Breast epithelium (tissue), 4 donors: ENCODE data around the gene IL27RA. TPM values are rescaled to one million over a fixed set of nuclear protein-coding genes. Genes with fewer than 3 reads are reported as not detected.

Source experiments
- DNase-seq, 2 donors: peaks; one replicate each; pipeline ENCODE4 v3.0.0-alpha.2; 2019; ENCODE audit warnings: low spot score in 2 of 2
- H3K27ac ChIP-seq, 2 donors: fragments of 200-600 bp; sonication (generic) in 1 of 2; one replicate each; pipeline ENCODE4 v1.5.1; 2016 to 2019; ENCODE audit warnings: mild to moderate bottlenecking in 1 of 2
- H3K27me3 ChIP-seq, 2 donors: fragments of 200-600 bp; sonication (generic) in 1 of 2; one replicate each; pipeline versions ENCODE4 v1.5.1 to v1.6.0; 2017 to 2019; ENCODE audit warnings: control low read depth in 1 of 2, mild to moderate bottlenecking in 1 of 2
- H3K36me3 ChIP-seq: fragments of 200-600 bp; one replicate; pipeline ENCODE4 v1.5.1; 2019
- H3K4me1 ChIP-seq, 2 donors: fragments of 200-600 bp; sonication (generic); one replicate each; pipeline ENCODE4 v1.5.1; 2016 to 2019; ENCODE audit warnings: control low read depth in 1 of 2
- H3K4me3 ChIP-seq, 3 donors: fragments of 200-600 bp; sonication (generic); 1 replicate in 2 of 3; 2 replicates in 1 of 3; pipeline ENCODE4 v1.5.1; 2016 to 2019; ENCODE audit warnings: mild to moderate bottlenecking in 3 of 3, moderate library complexity in 2 of 3
- H3K9me3 ChIP-seq, 2 donors: fragments of 200-600 bp; sonication (generic) in 1 of 2; one replicate each; pipeline ENCODE4 v1.5.1; 2016 to 2019; ENCODE audit warnings: control low read depth in 1 of 2
- CTCF ChIP-seq, 3 donors: fragments of 450-650 bp; IDR thresholded peaks; one replicate each; pipeline ENCODE4 v1.5.1; 2016 to 2017; ENCODE audit warnings: antibody characterized with exemption in 3 of 3, mild to moderate bottlenecking in 3 of 3, moderate library complexity in 3 of 3
- POLR2A ChIP-seq: fragments of 450-650 bp; IDR thresholded peaks from one replicate; pipeline ENCODE4 v1.6.1; 2016; ENCODE audit warnings: antibody characterized with exemption, mild to moderate bottlenecking, moderate library complexity
- POLR2AphosphoS5 ChIP-seq, 3 donors: sonication (generic); formaldehyde crosslinking; IDR thresholded peaks; one replicate each; pipeline ENCODE4 v1.6.1; 2017; ENCODE audit warnings: antibody characterized with exemption in 3 of 3
- intact Hi-C: fragments of 100-400 bp; cut with DNase I; formaldehyde crosslinking; loops from one replicate; pipeline ENCODE4 v1.15.1; 2023; ENCODE audit warnings: low total_unique reads
- total RNA-seq, 3 donors: library from RNA; depleted of rRNA; stranded (reverse); fragments of >200 nt; gene quantifications; one replicate each; pipeline ENCODE4 v1.1.0, GENCODE V29; 2016

The IL27RA gene
- total RNA-seq, 3 donors from 2014 or later: 5.1 to 11.0 (median 5.2) TPM

- H3K27me3 ChIP-seq: no peaks in the 10 kb centered on the region
- H3K36me3 ChIP-seq: no peaks in the 10 kb centered on the region
- H3K9me3 ChIP-seq: peaks cover 8 to 11% of the 10 kb centered on the region in 2 donors
- no peaks in the 10 kb centered on the region for H3K4me1 ChIP-seq
- DNase-seq: peak; percentile 87 to 88
- H3K4me3 ChIP-seq: peak within 1 kb of the TSS; percentile 69 to 90 (median 87)
- TF ChIP-seq POLR2AphosphoS5 (IDR thresholded peaks at IDR 0.05) (no peak), POLR2A (no peak), CTCF (IDR thresholded peaks at IDR 0.05) (no peak)
- peak within 1 kb of the TSS; percentile 91 to 97 for H3K27ac ChIP-seq
- intact Hi-C loops: no loop called here
Observed at GRCh38 chr19:14090509-14091080, 59.0 kb downstream of the IL27RA start, which contains the start of gene SAMD1. Gene SAMD1, minus strand, starts transcription at chr19:14090751.

GRCh38 chr19:14091081-14091812 lies 59.7 kb downstream of the IL27RA start:
- Histone ChIP-seq H3K9me3 (peaks cover 8 to 11% of the 10 kb centered on the region in 2 donors), H3K4me1 (no peaks in the 10 kb centered on the region), H3K27ac (peak overlapping the region; percentile 91 to 97), H3K27me3 (no peaks in the 10 kb centered on the region), H3K4me3 (peak overlapping the region; percentile 69 to 90 (median 87)), H3K36me3 (no peaks in the 10 kb centered on the region)
- intact Hi-C loops: no loop called here
- DNase-seq: peak in 1 of 2 donors; percentile 49
- TF ChIP-seq CTCF (IDR thresholded peaks at IDR 0.05) (peak in 1 of 3 donors; percentile 10), POLR2AphosphoS5 (IDR thresholded peaks at IDR 0.05) (peak in 1 of 3 donors; percentile 63), POLR2A (no peak)

- no peak for DNase-seq
- peak overlapping the region; percentile 69 to 90 (median 87) for H3K4me3 ChIP-seq
- no peaks in the 10 kb centered on the region for H3K36me3 ChIP-seq
- H3K27ac ChIP-seq: peak overlapping the region; percentile 91 to 97
- H3K27me3 ChIP-seq: no peaks in the 10 kb centered on the region
- intact Hi-C loops: no loop called here
- H3K9me3 ChIP-seq: peaks cover 8 to 11% of the 10 kb centered on the region in 2 donors
- TF ChIP-seq POLR2A: no peak
- no peak for TF ChIP-seq POLR2AphosphoS5 (IDR thresholded peaks at IDR 0.05)
- no peak for TF ChIP-seq CTCF (IDR thresholded peaks at IDR 0.05)
- no peaks in the 10 kb centered on the region for H3K4me1 ChIP-seq
Observed at GRCh38 chr19:14091813-14092462, 60.4 kb downstream of the IL27RA start.

GRCh38 chr19:14093117-14093823 lies 61.7 kb downstream of the IL27RA start:
- Histone ChIP-seq H3K4me1 (no peaks in the 10 kb centered on the region), H3K27ac (no peak overlapping the region), H3K9me3 (peaks cover 8 to 11% of the 10 kb centered on the region in 2 donors), H3K36me3 (no peaks in the 10 kb centered on the region), H3K4me3 (no peak overlapping the region), H3K27me3 (no peaks in the 10 kb centered on the region)
- DNase-seq: no peak
- TF ChIP-seq POLR2A (no peak), CTCF (IDR thresholded peaks at IDR 0.05) (no peak), POLR2AphosphoS5 (IDR thresholded peaks at IDR 0.05) (no peak)
- intact Hi-C loops: no loop called here
